ENCODE results near the gene TRIM71. TPM values are rescaled to one million over a fixed set of nuclear protein-coding genes. Genes with fewer than 3 reads are reported as not detected.

The TRIM71 gene
- total and polyA plus RNA-seq, 12 donors, result 0.03 to 0.25 (median 0.17) TPM; not detected in 8

DNA sequence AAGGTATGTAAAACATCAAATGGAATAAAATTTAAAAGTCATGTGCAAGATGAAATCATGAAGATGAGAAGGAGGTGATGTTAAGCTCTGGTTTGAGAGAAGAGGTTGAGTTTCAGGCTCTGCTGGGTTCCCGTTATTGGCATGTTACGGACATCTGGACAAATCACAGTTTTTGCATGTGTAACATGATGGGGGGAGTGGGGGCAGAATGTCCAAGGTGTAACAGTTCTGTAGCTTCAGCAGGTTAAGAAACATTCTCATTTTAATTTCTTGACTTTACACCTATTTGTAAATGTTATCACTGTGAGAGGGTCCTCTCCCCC lies 17.2 kb downstream of the TRIM71 start:
- Histone ChIP-seq H3K27ac (no peak overlapping the region), H3K9me3 (replicated peaks in 1 of 3) (no peaks in the 10 kb centered on the region), H3K4me1 (replicated peaks in 1 of 2) (no peaks in the 10 kb centered on the region), H3K4me3 (no peak overlapping the region), H3K27me3 (peaks cover 39% of the 10 kb centered on the region), H3K36me3 (replicated peaks in 1 of 2) (no peaks in the 10 kb centered on the region)
- DNase-seq, result no peak
- no peak for TF ChIP-seq POLR2A (IDR thresholded peaks at IDR 0.05)
- TF ChIP-seq, protein P1, sequence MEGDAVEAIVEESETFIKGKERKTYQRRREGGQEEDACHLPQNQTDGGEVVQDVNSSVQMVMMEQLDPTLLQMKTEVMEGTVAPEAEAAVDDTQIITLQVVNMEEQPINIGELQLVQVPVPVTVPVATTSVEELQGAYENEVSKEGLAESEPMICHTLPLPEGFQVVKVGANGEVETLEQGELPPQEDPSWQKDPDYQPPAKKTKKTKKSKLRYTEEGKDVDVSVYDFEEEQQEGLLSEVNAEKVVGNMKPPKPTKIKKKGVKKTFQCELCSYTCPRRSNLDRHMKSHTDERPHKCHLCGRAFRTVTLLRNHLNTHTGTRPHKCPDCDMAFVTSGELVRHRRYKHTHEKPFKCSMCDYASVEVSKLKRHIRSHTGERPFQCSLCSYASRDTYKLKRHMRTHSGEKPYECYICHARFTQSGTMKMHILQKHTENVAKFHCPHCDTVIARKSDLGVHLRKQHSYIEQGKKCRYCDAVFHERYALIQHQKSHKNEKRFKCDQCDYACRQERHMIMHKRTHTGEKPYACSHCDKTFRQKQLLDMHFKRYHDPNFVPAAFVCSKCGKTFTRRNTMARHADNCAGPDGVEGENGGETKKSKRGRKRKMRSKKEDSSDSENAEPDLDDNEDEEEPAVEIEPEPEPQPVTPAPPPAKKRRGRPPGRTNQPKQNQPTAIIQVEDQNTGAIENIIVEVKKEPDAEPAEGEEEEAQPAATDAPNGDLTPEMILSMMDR (IDR thresholded peaks at IDR 0.05), result no peak
- intact Hi-C loops (cut with DNase I), result no loop called here
- WGBS, 4 donors, result 79 to 95% (median 85%) methylated on average over 2 of the region's 2 CpGs

DNA sequence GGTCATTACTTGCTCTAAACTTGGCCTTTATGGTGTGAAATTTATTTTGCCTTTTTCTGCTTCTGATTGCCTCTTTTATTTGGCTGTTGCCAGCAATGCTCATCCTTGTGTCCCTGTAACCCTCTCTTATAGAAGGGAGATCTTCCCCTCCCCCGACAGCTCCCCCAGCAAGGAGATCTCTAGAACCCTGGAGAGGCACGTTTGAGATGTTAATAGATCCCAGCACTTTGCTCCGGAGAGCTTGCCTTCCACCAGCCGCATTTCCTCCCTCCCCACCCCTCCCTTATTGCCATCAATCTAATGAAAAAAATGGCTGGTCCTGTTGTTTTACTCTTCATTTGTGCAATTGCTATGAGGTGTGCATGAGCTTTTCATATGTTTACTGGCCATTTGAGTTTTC lies 18.2 kb downstream of the TRIM71 start:
- Histone ChIP-seq H3K4me3 (no peak overlapping the region), H3K4me1 (replicated peaks in 1 of 2) (no peaks in the 10 kb centered on the region), H3K27ac (no peak overlapping the region), H3K9me3 (replicated peaks in 1 of 3) (no peaks in the 10 kb centered on the region), H3K27me3 (peaks cover 39% of the 10 kb centered on the region), H3K36me3 (replicated peaks in 1 of 2) (no peaks in the 10 kb centered on the region)
- DNase-seq, result no peak
- intact Hi-C loops (cut with DNase I), result no loop called here
- TF ChIP-seq, protein P1 (IDR thresholded peaks at IDR 0.05), result no peak
- 49 to 52% (median 50%) methylated on average over 4 of the region's 4 CpGs for WGBS, 4 donors

DNA sequence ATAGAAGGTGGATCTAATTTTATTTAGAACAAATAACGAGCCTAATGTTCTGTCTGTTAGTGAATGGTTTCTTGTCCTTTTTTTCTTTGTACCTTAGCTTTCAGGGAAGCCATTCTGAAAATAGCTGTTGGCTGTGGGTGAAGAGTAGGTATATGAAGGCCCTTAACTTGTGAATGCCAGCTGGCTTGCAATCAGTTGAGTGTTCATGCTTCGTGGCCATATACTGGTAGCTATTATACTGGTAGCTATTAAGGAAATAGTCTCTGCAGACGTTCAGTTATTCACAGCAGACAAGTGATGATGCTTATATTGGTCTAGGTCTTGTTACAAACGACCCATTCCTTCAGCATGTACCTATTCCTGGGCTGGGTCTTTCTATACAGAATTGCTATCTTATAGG lies 18.8 kb downstream of the TRIM71 start:
- no peaks in the 10 kb centered on the region for H3K36me3 ChIP-seq (replicated peaks in 1 of 2)
- 55 to 69% (median 65%) methylated on average over 4 of the region's 4 CpGs for WGBS, 4 donors
- no peak overlapping the region for H3K4me3 ChIP-seq

DNA sequence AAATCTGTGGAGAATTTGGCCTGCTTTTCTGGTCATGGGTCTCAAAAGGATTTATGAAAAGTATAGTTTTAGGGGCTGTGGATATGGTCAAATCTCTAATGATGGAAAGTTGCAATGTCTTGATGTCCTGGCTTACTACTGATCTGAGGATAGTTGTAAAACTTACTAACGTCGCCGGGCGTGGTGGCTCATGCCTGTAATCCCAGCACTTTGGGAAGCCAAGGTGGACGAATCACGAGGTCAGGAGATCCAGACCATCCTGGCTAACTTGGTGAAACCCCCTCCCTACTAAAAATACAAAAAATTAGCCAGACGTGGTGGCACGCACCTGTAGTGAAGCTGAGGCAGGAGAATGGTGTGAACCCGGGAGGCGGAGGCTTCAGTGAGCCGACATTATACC lies 19.6 kb downstream of the TRIM71 start:
- no peak for DNase-seq
- Histone ChIP-seq H3K4me3 (no peak overlapping the region), H3K27me3 (peaks cover 39% of the 10 kb centered on the region), H3K36me3 (replicated peaks in 1 of 2) (no peaks in the 10 kb centered on the region), H3K4me1 (replicated peaks in 1 of 2) (no peaks in the 10 kb centered on the region), H3K9me3 (replicated peaks in 1 of 3) (no peaks in the 10 kb centered on the region), H3K27ac (no peak overlapping the region)
- TF ChIP-seq, protein P1 (IDR thresholded peaks at IDR 0.05), result no peak
- no peak for TF ChIP-seq POLR2A (IDR thresholded peaks at IDR 0.05)
- intact Hi-C loops (cut with DNase I), result no loop called here
- 78 to 87% (median 85%) methylated on average over 11 of the region's 11 CpGs for WGBS, 4 donors

More for the DNA sequence above, 18.8 kb downstream of the TRIM71 start:
- intact Hi-C loops (cut with DNase I), result no loop called here
- H3K27ac ChIP-seq, result no peak overlapping the region
- no peaks in the 10 kb centered on the region for H3K9me3 ChIP-seq (replicated peaks in 1 of 3)
- H3K4me1 ChIP-seq (replicated peaks in 1 of 2), result no peaks in the 10 kb centered on the region
- H3K27me3 ChIP-seq, result peaks cover 39% of the 10 kb centered on the region
- TF ChIP-seq, protein P1 (IDR thresholded peaks at IDR 0.05), result no peak
- TF ChIP-seq POLR2A (IDR thresholded peaks at IDR 0.05), result no peak
- no peak for DNase-seq
